T-helper 2 cell treated with Interferon-gamma antibody and Interleukin-4, amounts not matched to agents 5 μg/mL and 100 μg/mL, for 36 hours (primary cell): ENCODE data around the gene BAHD1.
"Not testable (repeated sequence)": the region's sequence is repeated elsewhere in the genome, so short reads cannot be mapped to it uniquely, and the experiment has no call there.

Experiments used
- DNase-seq: peaks from one replicate; pipeline ENCODE4 v3.0.0; 2021; ENCODE audit warnings: low spot score
- H3K27ac Mint-ChIP-seq: one replicate; pipeline ENCODE4 v1.8.0; 2021; ENCODE audit warnings: mild to moderate bottlenecking, mixed read lengths
- H3K27me3 Mint-ChIP-seq: one replicate; pipeline ENCODE4 v1.8.0; 2021; ENCODE audit warnings: low read depth, mixed read lengths
- H3K36me3 Mint-ChIP-seq: one replicate; pipeline ENCODE4 v1.8.0; 2021; ENCODE audit warnings: low read depth, mixed read lengths
- H3K4me1 Mint-ChIP-seq: one replicate; pipeline ENCODE4 v1.8.0; 2021; ENCODE audit warnings: low read depth, mixed read lengths
- H3K4me3 Mint-ChIP-seq: one replicate; pipeline ENCODE4 v1.8.0; 2022; ENCODE audit warnings: mild to moderate bottlenecking, moderate library complexity, mixed read lengths
- H3K9me3 Mint-ChIP-seq: one replicate; pipeline ENCODE4 v1.8.0; 2021; ENCODE audit warnings: mixed read lengths

Gene BAHD1

GRCh38 chr15:40446144-40446543 is 5.4 kb downstream of the BAHD1 start:
- Mint-ChIP-seq H3K4me1 (peaks cover 36% of the 10 kb centered on the region), H3K4me3 (no peak overlapping the region), H3K36me3 (peaks cover 10% of the 10 kb centered on the region), H3K9me3 (no peaks in the 10 kb centered on the region), H3K27me3 (peaks cover 17% of the 10 kb centered on the region), H3K27ac (no peak overlapping the region)
- DNase-seq, result no peak

- peaks cover 10% of the 10 kb centered on the region for H3K36me3 Mint-ChIP-seq
- H3K27me3 Mint-ChIP-seq, result peaks cover 6% of the 10 kb centered on the region
- no peak overlapping the region for H3K27ac Mint-ChIP-seq
- H3K4me3 Mint-ChIP-seq, result no peak overlapping the region
- peaks cover 47% of the 10 kb centered on the region for H3K4me1 Mint-ChIP-seq
- no peaks in the 10 kb centered on the region for H3K9me3 Mint-ChIP-seq
- DNase-seq, result no peak
Observed at GRCh38 chr15:40448354-40448753, 7.6 kb downstream of the BAHD1 start.

- no peak for DNase-seq
- Mint-ChIP-seq H3K27me3 (no peaks in the 10 kb centered on the region), H3K4me1 (peaks cover 49% of the 10 kb centered on the region), H3K36me3 (peaks cover 3% of the 10 kb centered on the region), H3K9me3 (no peaks in the 10 kb centered on the region), H3K4me3 (no peak overlapping the region), H3K27ac (no peak overlapping the region)
Observed at GRCh38 chr15:40449275-40449674, 8.5 kb downstream of the BAHD1 start.

GRCh38 chr15:40450047-40450446 is 9.3 kb downstream of the BAHD1 start:
- Mint-ChIP-seq H3K4me1 (peaks cover 56% of the 10 kb centered on the region), H3K27ac (no peak overlapping the region), H3K4me3 (no peak overlapping the region)

GRCh38 chr15:40451527-40452158 is 10.9 kb downstream of the BAHD1 start:
- H3K4me3 Mint-ChIP-seq, result peak overlapping the region; percentile 80
- H3K9me3 Mint-ChIP-seq, result no peaks in the 10 kb centered on the region
- H3K36me3 Mint-ChIP-seq, result peaks cover 5% of the 10 kb centered on the region
- H3K4me1 Mint-ChIP-seq, result peaks cover 66% of the 10 kb centered on the region
- peak overlapping the region; percentile 92 for H3K27ac Mint-ChIP-seq
- DNase-seq, result no peak
- H3K27me3 Mint-ChIP-seq, result no peaks in the 10 kb centered on the region

More at GRCh38 chr15:40450047-40450446, 9.3 kb downstream of the BAHD1 start:
- H3K9me3 Mint-ChIP-seq, result no peaks in the 10 kb centered on the region
- no peaks in the 10 kb centered on the region for H3K27me3 Mint-ChIP-seq
- DNase-seq, result no peak
- H3K36me3 Mint-ChIP-seq, result peaks cover 3% of the 10 kb centered on the region

GRCh38 chr15:40452296-40453090 is 11.7 kb downstream of the BAHD1 start:
- H3K9me3 Mint-ChIP-seq, result no peaks in the 10 kb centered on the region
- H3K4me3 Mint-ChIP-seq, result peak overlapping the region; percentile 80
- H3K36me3 Mint-ChIP-seq, result peaks cover 5% of the 10 kb centered on the region
- DNase-seq, result no peak
- peak overlapping the region; percentile 92 for H3K27ac Mint-ChIP-seq
- H3K4me1 Mint-ChIP-seq, result peaks cover 71% of the 10 kb centered on the region
- H3K27me3 Mint-ChIP-seq, result no peaks in the 10 kb centered on the region

GRCh38 chr15:40453941-40454340 is 13.2 kb downstream of the BAHD1 start:
- Mint-ChIP-seq H3K4me3 (peak overlapping the region; percentile 80), H3K4me1 (peaks cover 71% of the 10 kb centered on the region), H3K27ac (peak overlapping the region; percentile 92)
- H3K9me3 Mint-ChIP-seq, DNase-seq, H3K27me3 Mint-ChIP-seq, H3K36me3 Mint-ChIP-seq: not testable (repeated sequence)

- DNase-seq, result no peak
- Mint-ChIP-seq H3K4me1 (peaks cover 66% of the 10 kb centered on the region), H3K9me3 (no peaks in the 10 kb centered on the region), H3K27ac (peak overlapping the region; percentile 83), H3K4me3 (peak overlapping the region; percentile 68), H3K27me3 (no peaks in the 10 kb centered on the region), H3K36me3 (peaks cover 9% of the 10 kb centered on the region)
Observed at GRCh38 chr15:40454904-40455391, 14.2 kb downstream of the BAHD1 start.

- Mint-ChIP-seq H3K9me3 (no peaks in the 10 kb centered on the region), H3K27me3 (no peaks in the 10 kb centered on the region), H3K36me3 (peaks cover 6% of the 10 kb centered on the region), H3K27ac (no peak overlapping the region), H3K4me1 (peaks cover 55% of the 10 kb centered on the region), H3K4me3 (no peak overlapping the region)
- no peak for DNase-seq
Observed at GRCh38 chr15:40456299-40456712, 15.6 kb downstream of the BAHD1 start.

- Mint-ChIP-seq H3K4me3 (no peak overlapping the region), H3K27me3 (no peaks in the 10 kb centered on the region), H3K9me3 (no peaks in the 10 kb centered on the region), H3K4me1 (peaks cover 51% of the 10 kb centered on the region), H3K27ac (no peak overlapping the region), H3K36me3 (peaks cover 5% of the 10 kb centered on the region)
- DNase-seq, result no peak
Observed at GRCh38 chr15:40456738-40457137, 16.0 kb downstream of the BAHD1 start.

- Mint-ChIP-seq H3K36me3 (peaks cover 7% of the 10 kb centered on the region), H3K27ac (no peak overlapping the region), H3K4me3 (no peak overlapping the region), H3K27me3 (no peaks in the 10 kb centered on the region), H3K4me1 (peaks cover 32% of the 10 kb centered on the region), H3K9me3 (no peaks in the 10 kb centered on the region)
- no peak for DNase-seq
Observed at GRCh38 chr15:40458495-40459371, 18.0 kb downstream of the BAHD1 start.

- Mint-ChIP-seq H3K4me3 (no peak overlapping the region), H3K4me1 (peaks cover 24% of the 10 kb centered on the region), H3K36me3 (peaks cover 7% of the 10 kb centered on the region), H3K9me3 (no peaks in the 10 kb centered on the region), H3K27me3 (no peaks in the 10 kb centered on the region), H3K27ac (no peak overlapping the region)
- no peak for DNase-seq
Observed at GRCh38 chr15:40459391-40460015, 18.8 kb downstream of the BAHD1 start.

GRCh38 chr15:40460404-40460803 is 19.7 kb downstream of the BAHD1 start:
- Mint-ChIP-seq H3K9me3 (no peaks in the 10 kb centered on the region), H3K27ac (no peak overlapping the region), H3K36me3 (peaks cover 11% of the 10 kb centered on the region), H3K4me3 (no peak overlapping the region), H3K4me1 (peaks cover 16% of the 10 kb centered on the region), H3K27me3 (no peaks in the 10 kb centered on the region)
- no peak for DNase-seq
